ENCODE measurements around the gene MAGT1.
"Not testable (repeated sequence)": the region's sequence is repeated elsewhere in the genome, so short reads cannot be mapped to it uniquely, and the experiment has no call there.

- TF ChIP-seq CTCF, EZH2phosphoT487 (IDR thresholded peaks at IDR 0.05): not testable (repeated sequence)
Observed at GRCh38 chrX:77881418-77881817, 13.8 kb downstream of the MAGT1 start.
